GM21717 (cell line): ENCODE data around the gene UIMC1.
"Not testable (repeated sequence)": the region's sequence is repeated elsewhere in the genome, so short reads cannot be mapped to it uniquely, and the experiment has no call there.

Source experiments
- ATAC-seq: cut with Tn5 transposase; IDR thresholded peaks from one replicate; pipeline ENCODE4 v1.9.1; 2021; ENCODE audit warnings: mild to moderate bottlenecking, moderate library complexity; ENCODE audit not compliant: unreplicated experiment

The UIMC1 gene

GRCh38 chr5:177006265-177006972, at the start of gene UIMC1:
TSS of gene UIMC1 (minus strand) at chr5:177006779. CDS start at chr5:176982615, 24,164 bp downstream.
- ATAC-seq = peak; percentile 69

GRCh38 chr5:177049285-177049684, 42.7 kb upstream of the UIMC1 start:
- no peak for ATAC-seq

GRCh38 chr5:177048531-177048930, 42.0 kb upstream of the UIMC1 start:
- ATAC-seq = not testable (repeated sequence)

- no peak for ATAC-seq
Measured at GRCh38 chr5:177045631-177046030, 39.1 kb upstream of the UIMC1 start.

GRCh38 chr5:177044641-177045040, 38.1 kb upstream of the UIMC1 start:
- no peak for ATAC-seq

- ATAC-seq = no peak
Measured at GRCh38 chr5:177043958-177044357, 37.4 kb upstream of the UIMC1 start.

- no peak for ATAC-seq
Measured at GRCh38 chr5:177043114-177043513, 36.5 kb upstream of the UIMC1 start.

- ATAC-seq = no peak
Measured at GRCh38 chr5:177041936-177042335, 35.4 kb upstream of the UIMC1 start.

GRCh38 chr5:177040814-177041420, 34.3 kb upstream of the UIMC1 start:
- no peak for ATAC-seq

GRCh38 chr5:177036921-177037320, 30.3 kb upstream of the UIMC1 start:
- ATAC-seq = no peak

GRCh38 chr5:177036443-177036842, 29.9 kb upstream of the UIMC1 start:
- ATAC-seq = no peak

GRCh38 chr5:177035976-177036375, 29.4 kb upstream of the UIMC1 start:
- ATAC-seq = no peak

- no peak for ATAC-seq
Measured at GRCh38 chr5:177029498-177029897, 22.9 kb upstream of the UIMC1 start.

GRCh38 chr5:177027665-177028064, 21.1 kb upstream of the UIMC1 start:
- no peak for ATAC-seq

- no peak for ATAC-seq
Measured at GRCh38 chr5:177025101-177025601, 18.6 kb upstream of the UIMC1 start.

- no peak for ATAC-seq
Measured at GRCh38 chr5:177024559-177024958, 18.0 kb upstream of the UIMC1 start.

GRCh38 chr5:177023303-177023664, 16.7 kb upstream of the UIMC1 start:
- ATAC-seq = peak; percentile 10

GRCh38 chr5:177022386-177023302, 16.1 kb upstream of the UIMC1 start, which contains the start of gene ZNF346:
TSS of gene ZNF346 (plus strand) at chr5:177022696. CDS start at chr5:177022739, 43 bp downstream.
- ATAC-seq = peak; percentile 85

GRCh38 chr5:177020033-177020432, 13.5 kb upstream of the UIMC1 start:
- no peak for ATAC-seq

GRCh38 chr5:177018341-177018740, 11.8 kb upstream of the UIMC1 start:
- ATAC-seq = no peak

- ATAC-seq = no peak
Measured at GRCh38 chr5:177015156-177015555, 8.6 kb upstream of the UIMC1 start.
